CD4-positive, alpha-beta T cell treated with Interleukin-4 for 1 hour (primary cell): ENCODE results near the gene CAB39.
"Not testable (repeated sequence)": the region's sequence is repeated elsewhere in the genome, so short reads cannot be mapped to it uniquely, and the experiment has no call there.

Source experiments
- DNase-seq, 2 donors: peaks; one replicate each; pipeline ENCODE4 v3.0.0-alpha.2; 2020 to 2022

The CAB39 gene

DNA sequence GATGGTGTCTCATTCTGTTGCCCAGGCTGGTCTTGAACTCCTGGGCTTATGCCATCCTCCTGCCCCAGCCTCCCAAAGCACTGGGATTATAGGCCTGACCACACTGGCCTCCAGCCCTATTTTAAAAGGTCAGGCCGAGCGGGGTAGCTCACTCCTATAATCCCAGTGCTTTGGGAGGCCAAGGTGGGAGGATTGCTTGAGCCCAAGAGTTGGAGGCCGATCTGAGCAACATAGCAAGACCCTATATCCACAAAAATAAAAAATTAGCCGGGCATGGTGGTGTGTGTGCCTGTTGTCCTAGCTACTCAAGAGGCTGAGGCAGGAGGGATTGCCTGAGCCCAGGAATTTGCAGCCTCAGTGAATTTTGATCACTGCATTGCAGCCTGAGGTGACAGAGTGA lies 3.9 kb downstream of the CAB39 start:
- no peak for DNase-seq

DNA sequence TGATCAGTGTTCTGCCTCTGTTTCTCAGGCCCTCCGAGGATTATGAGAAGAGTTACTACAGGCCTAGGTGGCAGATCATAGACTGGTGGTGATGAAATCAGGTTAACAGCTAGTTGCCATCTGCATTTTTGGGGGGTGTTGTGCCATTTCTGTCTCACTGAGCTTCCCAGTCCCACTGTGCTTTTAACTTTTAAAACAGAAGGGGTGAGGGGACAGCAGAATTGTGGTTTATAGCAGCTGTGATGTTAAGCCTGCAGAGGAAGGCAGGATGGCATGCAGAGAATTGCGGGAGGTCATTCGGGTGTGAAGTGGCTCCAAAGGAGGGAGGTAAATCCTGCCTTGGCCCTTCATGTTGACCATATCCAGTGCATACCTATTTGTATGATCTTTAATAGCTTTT lies 5.0 kb downstream of the CAB39 start:
- no peak for DNase-seq

DNA sequence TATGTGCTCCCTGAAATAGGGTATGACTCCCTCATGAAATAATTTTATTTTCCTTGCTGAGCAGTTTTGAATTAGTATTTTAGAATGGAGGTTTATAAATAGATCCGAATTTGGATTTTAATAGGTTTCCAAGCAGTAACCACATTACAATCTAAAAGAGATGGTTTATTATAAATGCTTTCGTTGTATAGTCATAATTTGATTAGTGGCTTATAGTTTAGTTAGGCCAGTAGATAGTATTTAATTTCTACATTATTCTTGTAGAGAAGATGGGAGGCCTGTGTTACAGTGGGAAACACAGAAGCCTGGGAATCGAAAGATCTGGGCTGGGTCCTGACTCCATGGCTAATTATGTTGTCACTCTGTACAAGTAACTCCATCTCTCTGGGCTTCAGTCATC lies 6.7 kb downstream of the CAB39 start:
- no peak for DNase-seq

GRCh38 chr2:230721712-230722111 lies 9.1 kb downstream of the CAB39 start:
- DNase-seq = peak in 1 of 2 donors; percentile 43

GRCh38 chr2:230722207-230722885 lies 9.7 kb downstream of the CAB39 start:
- DNase-seq = no peak

- DNase-seq = peak; percentile 33 to 67
Measured at GRCh38 chr2:230723363-230723762, 10.7 kb downstream of the CAB39 start.

DNA sequence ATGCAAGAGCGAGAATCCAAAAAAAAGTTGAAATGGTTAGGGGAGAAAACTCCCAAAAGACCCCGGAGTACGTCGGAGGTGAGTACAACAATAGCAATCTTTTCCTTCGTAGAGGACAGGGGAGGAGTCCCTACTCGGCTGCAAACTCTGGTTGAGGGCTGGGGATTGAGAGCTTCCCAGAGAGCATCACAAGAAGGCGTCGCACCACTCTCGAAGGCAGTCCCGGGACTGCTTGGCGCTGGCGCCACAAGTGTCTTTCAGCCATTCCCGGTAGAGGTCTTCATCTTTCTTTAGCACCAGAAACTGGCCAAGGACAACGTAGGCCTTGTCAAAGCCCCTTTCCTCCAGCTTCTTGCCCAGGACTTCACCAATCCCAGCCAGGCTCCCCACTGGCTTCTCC lies 12.3 kb downstream of the CAB39 start:
- not testable (repeated sequence) for DNase-seq

GRCh38 chr2:230731512-230731911 lies 18.9 kb downstream of the CAB39 start:
- no peak for DNase-seq

GRCh38 chr2:230732914-230733401 lies 20.3 kb downstream of the CAB39 start:
- no peak for DNase-seq

- no peak for DNase-seq
Measured at GRCh38 chr2:230734247-230735175, 21.9 kb downstream of the CAB39 start.

GRCh38 chr2:230735884-230736283 lies 23.2 kb downstream of the CAB39 start:
- no peak for DNase-seq

GRCh38 chr2:230737300-230737699 lies 24.7 kb downstream of the CAB39 start:
- DNase-seq = no peak

DNA sequence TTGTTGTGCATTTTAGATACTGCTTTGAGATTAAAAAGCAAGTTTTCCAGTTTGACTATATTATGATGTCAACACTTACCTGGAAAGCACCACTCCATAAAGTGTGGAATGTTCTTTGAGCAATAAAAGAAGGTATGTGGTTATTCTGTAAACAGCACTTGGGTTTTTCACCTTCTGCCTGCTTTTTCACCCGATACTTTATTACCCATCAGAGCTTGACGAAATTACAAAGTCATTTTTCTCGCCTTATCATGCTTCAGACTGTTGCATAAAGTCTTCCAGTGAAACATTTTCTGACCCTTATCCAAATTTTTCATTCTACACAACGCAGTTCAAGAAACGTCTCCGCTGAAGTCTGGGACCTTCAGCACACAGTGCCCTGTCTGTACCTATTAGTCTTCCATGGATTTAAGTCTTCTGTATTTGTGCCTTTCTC lies 25.2 kb downstream of the CAB39 start:
- no peak for DNase-seq

- no peak for DNase-seq
Measured at GRCh38 chr2:230738391-230738811, 25.8 kb downstream of the CAB39 start.

DNA sequence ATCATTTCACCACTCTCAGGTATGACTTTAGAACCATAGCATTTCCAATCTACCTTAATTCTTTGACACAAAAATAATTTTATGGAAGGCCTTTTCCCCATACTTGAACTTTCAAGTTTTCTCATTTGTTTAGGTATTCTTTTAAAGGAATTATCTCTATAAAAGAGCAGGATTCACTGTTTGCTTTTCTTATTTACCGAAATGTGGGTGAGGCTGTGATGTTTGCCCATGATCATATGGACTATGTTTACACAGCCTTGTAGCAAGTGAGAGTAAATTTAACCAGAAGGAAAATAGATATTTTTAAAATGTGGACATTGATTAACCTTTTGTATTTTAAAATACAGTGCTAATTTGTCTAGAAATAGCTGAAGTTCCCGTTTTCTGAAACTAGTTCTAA lies 26.3 kb downstream of the CAB39 start:
- no peak for DNase-seq

GRCh38 chr2:230739961-230740360 lies 27.3 kb downstream of the CAB39 start:
- DNase-seq = no peak

GRCh38 chr2:230742781-230743180 lies 30.1 kb downstream of the CAB39 start:
- no peak for DNase-seq

GRCh38 chr2:230746213-230746612 lies 33.6 kb downstream of the CAB39 start:
- DNase-seq = no peak

DNA sequence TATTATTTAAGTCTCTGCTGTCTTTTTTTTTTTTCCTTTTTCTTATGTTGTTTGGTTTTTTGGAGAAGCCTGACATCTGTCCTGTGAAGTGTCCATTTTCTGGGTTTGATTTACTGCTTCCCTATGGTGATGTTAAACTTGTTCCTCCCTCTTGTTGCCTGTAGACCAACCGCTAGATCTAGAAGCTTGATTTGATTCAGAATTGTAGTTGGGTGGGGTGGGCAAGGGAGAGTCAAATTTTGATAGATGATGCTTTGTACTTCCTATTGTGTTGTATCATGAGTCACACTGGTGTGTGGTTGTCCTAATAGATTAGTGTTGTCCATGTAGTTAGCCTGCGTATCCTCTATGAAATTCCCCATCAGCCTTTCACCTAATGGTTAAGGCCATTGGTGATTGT lies 35.4 kb downstream of the CAB39 start:
- no peak for DNase-seq

GRCh38 chr2:230749111-230749510 lies 36.5 kb downstream of the CAB39 start:
- no peak for DNase-seq

DNA sequence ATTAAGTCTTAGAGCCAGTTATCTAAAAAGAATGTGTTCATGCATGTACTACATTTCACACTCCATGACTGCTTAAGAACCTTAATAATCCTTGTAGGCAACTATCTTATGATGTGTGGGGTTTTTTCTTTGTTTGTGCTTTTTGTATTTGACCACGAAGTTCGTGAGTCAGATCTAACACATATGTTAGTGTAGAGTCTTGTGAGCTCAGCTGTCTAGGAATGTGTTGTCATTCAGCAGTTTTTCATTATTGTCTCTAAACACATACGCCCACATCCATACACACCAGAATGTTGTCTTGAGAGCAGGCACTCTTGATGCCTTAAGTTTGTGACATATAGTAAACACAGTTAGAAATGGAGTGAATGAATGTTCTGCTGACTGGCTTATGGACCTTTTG lies 38.4 kb downstream of the CAB39 start:
- DNase-seq = no peak

- no peak for DNase-seq
Measured at GRCh38 chr2:230754200-230754599, 41.6 kb downstream of the CAB39 start.

DNA sequence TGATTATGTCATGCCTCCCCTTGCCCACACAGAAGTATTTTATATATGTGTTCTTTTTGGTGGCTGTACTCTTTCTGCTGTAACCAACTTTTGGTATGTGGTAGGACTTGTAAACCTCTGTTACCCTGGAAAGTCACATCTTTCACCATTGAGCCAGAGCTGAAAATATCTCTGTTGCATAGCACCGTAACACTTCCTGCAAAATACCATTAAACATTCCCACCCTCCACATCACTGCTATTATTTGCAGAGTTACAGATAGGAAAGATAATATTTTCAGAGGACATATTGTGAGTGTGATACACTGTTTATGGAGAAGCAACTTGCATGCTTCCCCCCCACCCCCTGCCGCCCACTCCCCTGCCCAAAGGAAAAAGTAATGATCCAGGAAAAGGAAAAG lies 44.8 kb downstream of the CAB39 start:
- DNase-seq = no peak
